K562 (cell line): ENCODE data around the gene SELPLG. TPM values are rescaled to one million over a fixed set of nuclear protein-coding genes. Genes with fewer than 3 reads are reported as not detected.

Experiments used
- BRD4 ChIP-seq: fragments of 200-600 bp; sonication (generic); IDR thresholded peaks from 2 replicates; pipeline ENCODE4 v1.6.1; 2017; ENCODE audit warnings: inconsistent platforms
- CBX3 ChIP-seq, 2 experiments: IDR thresholded peaks; 1 replicate in 1 of 2; 2 replicates in 1 of 2; pipeline ENCODE4 v1.6.1; 2012; ENCODE audit warnings: inconsistent platforms in 2 of 2, low read length in 2 of 2, borderline replicate concordance in 1 of 2, control low read depth in 1 of 2
- KDM1A ChIP-seq, 2 experiments: fragments of 450-650 bp; IDR thresholded peaks; 2 replicates each; pipeline ENCODE4 v1.6.1; 2016; ENCODE audit warnings: mild to moderate bottlenecking in 2 of 2
- MYNN ChIP-seq, 2 experiments: sonication (generic); formaldehyde crosslinking in 1 of 2; IDR thresholded peaks; 2 replicates each; pipeline versions ENCODE4 v1.5.0 to v1.6.1; 2016 to 2020; ENCODE audit warnings: antibody characterized with exemption in 1 of 2, missing genetic modification reagents in 1 of 2
- PHTF2 ChIP-seq: fragments of 250-450 bp; sonication (Bioruptor Pico); IDR thresholded peaks from 2 replicates; pipeline ENCODE4 v1.5.0; 2021; ENCODE audit warnings: mild to moderate bottlenecking
- RBM14 ChIP-seq: fragments of 200-400 bp; formaldehyde crosslinking; IDR thresholded peaks from 2 replicates; pipeline ENCODE4 v1.6.1; 2018; ENCODE audit warnings: low read depth, mild to moderate bottlenecking, low read length, moderate library complexity, borderline replicate concordance; ENCODE audit not compliant: insufficient read depth
- TBL1XR1 ChIP-seq, 2 experiments: IDR thresholded peaks; 2 replicates each; pipeline ENCODE4 v1.6.1; 2012; ENCODE audit warnings: improper control_type of control experiment in 2 of 2, low read length in 2 of 2, mild to moderate bottlenecking in 1 of 2
- VEZF1 ChIP-seq: fragments of 200-800 bp; sonication (Bioruptor generic); IDR thresholded peaks from 2 replicates; pipeline ENCODE4 v1.6.1; 2017; ENCODE audit warnings: missing genetic modification characterization, missing compliant biosample characterization
- ZBTB40 ChIP-seq, 2 experiments: fragments of 450-650 bp in 1 of 2; sonication (generic) in 1 of 2; formaldehyde crosslinking in 1 of 2; IDR thresholded peaks; 2 replicates each; pipeline versions ENCODE4 v1.7.1 to v1.9.0; 2016 to 2022; ENCODE audit warnings: inconsistent platforms in 1 of 2, mild to moderate bottlenecking in 1 of 2, missing genetic modification reagents in 1 of 2
- ZNF280A ChIP-seq: fragments of 450-650 bp; IDR thresholded peaks from 2 replicates; pipeline ENCODE4 v1.6.1; 2018; ENCODE audit warnings: mild to moderate bottlenecking, low read depth; ENCODE audit not compliant: partially characterized antibody
- ZNF444 ChIP-seq: fragments of 250-450 bp; sonication (Bioruptor Pico); IDR thresholded peaks from 2 replicates; pipeline ENCODE4 v1.4.0; 2020; ENCODE audit warnings: mild to moderate bottlenecking, moderate library complexity
- ZNF77 ChIP-seq: fragments of 250-450 bp; sonication (Bioruptor Pico); IDR thresholded peaks from 2 replicates; pipeline ENCODE4 v1.5.0; 2020
- ZSCAN32 ChIP-seq: fragments of 450-650 bp; formaldehyde crosslinking; IDR thresholded peaks from 2 replicates; pipeline ENCODE4 v1.4.0; 2020; ENCODE audit warnings: mild to moderate bottlenecking, moderate library complexity
- polyA plus RNA-seq, 8 experiments: library from polyadenylated mRNA; depleted of rRNA in 4 of 8; stranded (reverse) in 5 of 8; unstranded in 3 of 8; fragments of >200 nt; fragmentation: Nextera tagmentation in 2 of 8; fragmentation: Illumina TruSeq in 1 of 8; extraction: Ambion mirVana in 2 of 8; extraction: Trizol in 1 of 8; gene quantifications; 2 replicates each; pipeline versions ENCODE4 v1.2.1 to v1.2.3, GENCODE V29; 2011 to 2014; ENCODE audit warnings: inconsistent platforms in 1 of 8, missing spikeins in 1 of 8
- total RNA-seq, 7 experiments: library from RNA; depleted of rRNA in 6 of 7; stranded (reverse); fragments of >200 nt in 6 of 7; fragmentation: Illumina TruSeq in 2 of 7; extraction: Trizol in 2 of 7; gene quantifications; 2 replicates each; pipeline versions ENCODE4 v1.2.1 to v1.2.3, GENCODE V29; 2011 to 2021; ENCODE audit warnings: low replicate concordance in 1 of 7

The SELPLG gene
- total and polyA plus RNA-seq, 9 of the 15 experiments (the other 6 are each of a cell fraction or from before 2014, with no cell fraction given), result 0.22 to 10.2 (median 1.7) TPM

GRCh38 chr12:108640802-108641445 is 7.2 kb upstream of the SELPLG start (continued):
- peak; percentile 32; the same call in 1 of the 2 replicates for TF ChIP-seq VEZF1 (CRISPR knock-in tag)
- TF ChIP-seq ZNF77, result no peak
- TF ChIP-seq MYNN (IDR thresholded peaks at IDR 0.05), result no peak; the same call in 1 of the 2 replicates
- TF ChIP-seq MYNN (CRISPR knock-in tag; IDR thresholded peaks at IDR 0.05), result no peak
- peak; percentile 52 to 91; a peak in 3 of 4 replicates for TF ChIP-seq TBL1XR1 (IDR thresholded peaks at IDR 0.05; ENCODE audit: low read length in 2 of 2)
- no peak for TF ChIP-seq BRD4
- no peak for TF ChIP-seq ZSCAN32 (CRISPR knock-in tag)
- TF ChIP-seq RBM14, result no peak
- TF ChIP-seq PHTF2 (CRISPR knock-in tag), result no peak
- TF ChIP-seq KDM1A (IDR thresholded peaks at IDR 0.05), result peak; percentile 33 to 60; a peak in 2 of 4 replicates
- no peak for TF ChIP-seq ZNF444 (CRISPR knock-in tag)
- no peak for TF ChIP-seq ZBTB40 (IDR thresholded peaks at IDR 0.05)
- TF ChIP-seq ZBTB40 (CRISPR knock-in tag; IDR thresholded peaks at IDR 0.05), result no peak
- TF ChIP-seq ZNF280A, result no peak
- peak in 1 of 2 experiments; percentile 65; a peak in 1 of 3 replicates for TF ChIP-seq CBX3 (IDR thresholded peaks at IDR 0.05; ENCODE audit: borderline replicate concordance in 1 of 2, low read length in 2 of 2)
